WI38 (cell line): ENCODE measurements around the gene CTDSPL.

ENCODE experiments used
- H3K4me3 ChIP-seq: 2 replicates; pipeline ENCODE4 v1.5.1; 2011; ENCODE audit warnings: low read depth, mild to moderate bottlenecking, control low read depth, low read length
- CTCF ChIP-seq: IDR thresholded peaks from 2 replicates; pipeline ENCODE4 v1.5.1; 2012; ENCODE audit warnings: low read depth, mild to moderate bottlenecking, control low read depth, low read length

CTDSPL gene

GRCh38 chr3:37833302-37834186 lies 28.1 kb upstream of the CTDSPL start:
- TF ChIP-seq CTCF: no peak
- H3K4me3 ChIP-seq: no peak overlapping the region

- no peak overlapping the region for H3K4me3 ChIP-seq
- TF ChIP-seq CTCF: no peak
These were observed 25.1 kb upstream of the CTDSPL start for GRCh38 chr3:37836589-37836988.

- H3K4me3 ChIP-seq: no peak overlapping the region
- no peak for TF ChIP-seq CTCF
These were observed 14.0 kb upstream of the CTDSPL start for GRCh38 chr3:37847689-37848088.

GRCh38 chr3:37849146-37849923 lies 12.3 kb upstream of the CTDSPL start:
- TF ChIP-seq CTCF: no peak
- no peak overlapping the region for H3K4me3 ChIP-seq

GRCh38 chr3:37852097-37852496 lies 9.6 kb upstream of the CTDSPL start:
- H3K4me3 ChIP-seq: no peak overlapping the region
- no peak for TF ChIP-seq CTCF

GRCh38 chr3:37852771-37853170 lies 8.9 kb upstream of the CTDSPL start:
- no peak overlapping the region for H3K4me3 ChIP-seq
- TF ChIP-seq CTCF: no peak
